Measurements from ENCODE around the gene TM7SF3.

- TF ChIP-seq CTCF (IDR thresholded peaks at IDR 0.05) (no peak), POLR2AphosphoS5 (IDR thresholded peaks at IDR 0.05) (no peak), POLR2A (IDR thresholded peaks at IDR 0.05) (no peak)
These were observed 78.4 kb downstream of the TM7SF3 start for GRCh38 chr12:26935636-26936378.

Data from breast epithelium (tissue), 3 donors.